GM21360 (cell line): ENCODE measurements around the gene LIPN.

Source experiments
- ATAC-seq: cut with Tn5 transposase; IDR thresholded peaks from one replicate; pipeline ENCODE4 v1.9.1; 2021; ENCODE audit warnings: mild to moderate bottlenecking, moderate library complexity; ENCODE audit not compliant: unreplicated experiment

The LIPN gene

GRCh38 chr10:88782222-88782621, 22.4 kb downstream of the LIPN start:
- ATAC-seq, result no peak

DNA sequence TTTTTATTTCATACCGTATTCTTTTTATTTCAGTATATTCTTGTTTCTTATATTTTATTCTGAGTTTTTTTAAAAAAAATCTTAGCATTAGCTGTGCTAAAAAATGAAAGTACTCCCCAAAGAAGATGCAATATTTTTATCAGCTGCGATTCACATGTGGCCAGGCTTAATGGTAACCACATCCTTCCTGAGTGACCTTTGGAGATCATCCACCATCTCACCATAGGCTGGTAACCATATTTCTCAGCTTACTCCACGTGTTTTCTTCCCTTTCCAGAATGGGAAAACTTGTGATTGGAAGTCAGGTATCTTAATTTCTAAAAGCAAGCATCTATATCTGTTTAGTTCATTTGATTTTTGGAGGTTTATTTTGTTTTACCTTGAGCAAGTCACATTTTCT, 23.9 kb downstream of the LIPN start:
- no peak for ATAC-seq

GRCh38 chr10:88786032-88786770, 26.4 kb downstream of the LIPN start:
- ATAC-seq, result no peak

- no peak for ATAC-seq
Observed at GRCh38 chr10:88787463-88787862, 27.6 kb downstream of the LIPN start.

GRCh38 chr10:88788924-88789323, 29.1 kb downstream of the LIPN start:
- ATAC-seq, result no peak

DNA sequence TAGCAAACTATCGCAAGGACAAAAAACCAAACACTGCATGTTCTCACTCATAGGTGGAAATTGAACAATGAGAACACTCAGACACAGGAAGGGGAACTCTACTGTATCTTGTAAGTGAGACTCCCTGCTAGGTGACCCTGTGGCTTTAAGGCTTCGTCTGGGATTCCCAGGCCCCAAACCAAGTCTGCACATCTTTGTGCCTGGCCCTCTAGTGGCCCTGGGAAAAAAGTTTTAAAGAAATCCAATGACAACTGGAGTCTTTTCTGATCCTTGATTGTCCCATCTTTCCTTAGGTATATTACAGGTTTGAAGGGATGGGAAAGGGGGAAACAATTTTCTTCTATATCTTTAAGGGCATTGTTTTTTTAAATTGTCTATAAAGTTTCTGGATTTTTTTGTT, 32.1 kb downstream of the LIPN start:
- ATAC-seq, result no peak

DNA sequence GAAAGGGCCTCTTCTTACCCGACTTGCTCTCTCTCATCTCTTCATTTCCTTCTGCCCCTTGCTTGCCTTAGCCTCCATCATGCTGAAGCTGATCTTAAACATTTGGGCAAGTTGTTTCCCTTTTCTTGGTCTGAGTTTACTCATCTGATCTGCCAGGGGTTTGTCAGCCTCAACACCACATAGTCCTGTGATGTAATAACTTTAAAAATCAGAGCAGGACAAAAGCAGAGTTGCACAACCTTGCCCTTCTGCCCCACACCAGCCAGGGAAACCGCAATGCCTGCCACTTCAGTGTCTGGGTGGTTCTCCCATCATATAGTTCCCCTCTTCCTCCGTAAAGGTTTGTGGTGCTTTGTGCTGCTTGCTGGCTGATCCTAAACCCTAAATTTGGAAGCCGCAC, 32.8 kb downstream of the LIPN start:
- no peak for ATAC-seq

- no peak for ATAC-seq
Observed at GRCh38 chr10:88793712-88794299, 34.0 kb downstream of the LIPN start.

- no peak for ATAC-seq
Observed at GRCh38 chr10:88794731-88795130, 34.9 kb downstream of the LIPN start.

- no peak for ATAC-seq
Observed at GRCh38 chr10:88800152-88801125, 40.6 kb downstream of the LIPN start.

- no peak for ATAC-seq
Observed at GRCh38 chr10:88802523-88803285, 42.9 kb downstream of the LIPN start, which contains the start of gene LIPM. TSS of gene LIPM (plus strand) at chr10:88802730. CDS start at chr10:88802897, 167 bp downstream.

GRCh38 chr10:88803641-88804040, 43.8 kb downstream of the LIPN start:
- no peak for ATAC-seq

- no peak for ATAC-seq
Observed at GRCh38 chr10:88804083-88804812, 44.4 kb downstream of the LIPN start.

GRCh38 chr10:88805361-88805760, 45.5 kb downstream of the LIPN start:
- ATAC-seq, result no peak

GRCh38 chr10:88805924-88806323, 46.1 kb downstream of the LIPN start:
- no peak for ATAC-seq

- ATAC-seq, result no peak
Observed at GRCh38 chr10:88809621-88810020, 49.8 kb downstream of the LIPN start.

DNA sequence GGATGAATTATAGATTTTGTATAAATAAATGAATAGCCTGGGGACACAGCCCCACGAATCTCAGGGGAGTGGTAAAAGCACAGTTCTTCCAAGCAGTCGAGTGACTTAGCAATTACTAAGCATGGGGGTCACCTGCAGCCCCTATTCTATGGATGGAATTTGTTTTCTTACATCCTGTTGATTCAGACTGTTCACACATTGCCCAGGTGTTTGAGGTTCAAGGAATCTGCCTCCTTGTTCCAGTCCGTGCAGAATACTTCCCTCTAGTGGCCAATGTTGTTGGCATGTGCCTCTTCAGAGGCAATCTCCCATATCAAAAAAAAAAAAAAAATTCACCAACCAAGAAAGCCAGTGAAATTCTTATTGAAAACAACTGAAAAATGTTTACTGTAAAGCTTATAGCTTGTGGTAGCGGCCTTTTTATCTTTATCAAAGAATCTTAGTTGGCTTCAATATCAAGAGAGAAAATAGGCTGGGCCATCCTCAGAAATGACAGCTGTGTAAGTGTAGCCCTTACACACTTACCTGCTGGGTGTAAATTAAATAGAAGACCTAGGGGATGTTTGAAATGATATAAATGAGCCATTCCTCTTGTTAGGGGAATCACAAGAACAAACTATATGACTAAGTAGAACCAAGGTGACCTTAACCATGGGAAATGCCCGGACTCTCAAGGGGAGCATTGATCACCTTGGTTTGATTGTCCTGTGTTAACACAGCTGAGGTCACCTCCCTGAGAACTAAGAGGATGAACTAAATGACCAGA, 50.6 kb downstream of the LIPN start:
- no peak for ATAC-seq

DNA sequence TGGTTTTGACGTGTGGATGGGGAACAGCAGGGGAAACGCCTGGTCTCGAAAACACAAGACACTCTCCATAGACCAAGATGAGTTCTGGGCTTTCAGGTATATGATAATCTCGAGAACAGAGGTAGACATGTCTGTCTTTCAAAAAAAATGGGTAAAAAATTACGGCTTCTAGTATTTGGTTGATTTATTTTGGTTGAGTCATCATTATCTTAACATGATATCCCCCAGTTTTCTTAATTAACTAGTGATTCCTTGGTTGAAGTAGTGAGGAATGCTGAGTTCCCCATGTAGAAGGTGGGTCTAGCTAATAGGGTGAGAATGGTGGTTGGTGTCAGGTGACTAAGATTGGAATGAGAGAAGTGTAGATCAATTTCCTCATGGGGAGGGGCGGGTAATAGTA, 53.4 kb downstream of the LIPN start:
- no peak for ATAC-seq

DNA sequence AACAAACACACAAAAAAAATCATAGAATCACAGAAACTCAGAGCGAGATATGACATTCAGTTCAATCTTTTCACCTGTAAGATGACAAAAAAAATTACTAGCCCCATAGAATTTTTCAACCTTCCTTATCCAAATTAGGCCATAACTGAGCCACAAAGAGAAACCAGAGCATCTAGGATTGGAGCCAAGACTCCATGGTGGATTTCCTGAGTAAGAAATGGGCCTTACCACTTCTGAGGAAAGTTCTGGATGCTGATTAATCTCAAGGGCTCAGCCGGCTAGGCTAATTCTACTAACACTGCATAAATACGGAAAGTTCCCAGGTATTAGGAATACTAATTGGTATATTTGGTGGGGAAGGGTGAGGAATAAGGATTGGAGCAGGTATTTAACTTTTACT, 59.5 kb downstream of the LIPN start:
- ATAC-seq, result no peak
